HepG2 (cell line): ENCODE results near the gene IL15RA. TPM values are rescaled to one million over a fixed set of nuclear protein-coding genes. Genes with fewer than 3 reads are reported as not detected.

Experiments
- ATAC-seq: fragments of 200-7000 bp; cut with Tn5 transposase; 3 replicates; pipeline ENCODE4 v1.9.1; 2020; ENCODE audit warnings: mild to moderate bottlenecking, moderate library complexity
- BruUV-seq: library from RNA; stranded (reverse); fragments of 400-500 nt; replicated peaks from 2 replicates; lab custom pipeline; 2021; lab: Mats Ljungman, UMichigan
- CTCF ChIA-PET: fragments of 300-600 bp; formaldehyde crosslinking; extraction: SDS; loops from one replicate; lab custom pipeline; 2021; ENCODE audit warnings: low total read pairs, inconsistent platforms, low intra/inter-chr PET ratio; lab: Yijun Ruan, JAX
- POLR2A ChIA-PET: fragments of 350-600 bp; sonication (Branson Sonifier 250); formaldehyde crosslinking; loops from one replicate; lab custom pipeline; 2020; ENCODE audit warnings: antibody characterized with exemption, inconsistent platforms; lab: Yijun Ruan, JAX
- DNase-seq: peaks from one replicate; pipeline ENCODE4 v3.0.0-alpha.2; 2015; ENCODE audit warnings: low spot score
- FAIRE-seq: peaks from 3 replicates; lab custom pipeline; 2011; peaks lifted over from hg19 to GRCh38; lab: Jason Lieb, UNC
- H2AFZ ChIP-seq: one replicate; pipeline ENCODE4 v1.6.1; 2011; ENCODE audit warnings: low read length, inconsistent platforms
- H3K27ac ChIP-seq: fragments of 300-600 bp; 3 replicates; pipeline ENCODE4 v1.8.0; 2011; ENCODE audit warnings: mixed run types, mild to moderate bottlenecking, mixed read lengths, low read length, inconsistent platforms; ENCODE audit not compliant: insufficient read depth; ENCODE audit errors: extremely low read length
- H3K27me3 ChIP-seq, 2 experiments: fragments of 200-600 bp in 1 of 2; 2 replicates in 1 of 2; 3 replicates in 1 of 2; pipeline versions ENCODE4 v1.6.0 to v1.8.0; 2011; ENCODE audit warnings: low read length in 2 of 2, mild to moderate bottlenecking in 2 of 2, moderate library complexity in 2 of 2, inconsistent platforms in 1 of 2; ENCODE audit not compliant: insufficient read depth in 2 of 2, control insufficient read depth in 1 of 2
- H3K36me3 ChIP-seq, 2 experiments: fragments of 200-600 bp in 1 of 2; replicated peaks in 1 of 2; 2 replicates in 1 of 2; 3 replicates in 1 of 2; pipeline versions ENCODE4 v1.5.1 to v1.8.0; 2011; ENCODE audit warnings: low read length in 2 of 2, inconsistent platforms in 1 of 2; ENCODE audit not compliant: insufficient read depth in 2 of 2, control insufficient read depth in 1 of 2
- H3K4me1 ChIP-seq: 2 replicates; pipeline ENCODE4 v1.5.1; 2012; ENCODE audit warnings: low read length, inconsistent platforms; ENCODE audit not compliant: insufficient read depth
- H3K4me2 ChIP-seq: 2 replicates; pipeline ENCODE4 v1.6.0; 2011; ENCODE audit warnings: low read depth, low read length, inconsistent platforms
- H3K4me3 ChIP-seq, 3 experiments: fragments of 200-600 bp in 1 of 3; sonication (generic), shearing (Covaris generic) in 1 of 3; replicated peaks in 1 of 3; 2 replicates each; pipeline ENCODE4 v1.5.1; 2011 to 2016; ENCODE audit warnings: low read length in 3 of 3, inconsistent platforms in 2 of 3, low read depth in 2 of 3, mild to moderate bottlenecking in 2 of 3, control low read depth in 1 of 3, mixed read lengths in 1 of 3; ENCODE audit not compliant: insufficient read depth in 1 of 3
- H3K79me2 ChIP-seq: one replicate; pipeline ENCODE4 v1.6.1; 2011; ENCODE audit warnings: low read length, inconsistent platforms; ENCODE audit not compliant: insufficient read depth
- H3K9ac ChIP-seq: 2 replicates; pipeline ENCODE4 v1.6.0; 2011; ENCODE audit warnings: mild to moderate bottlenecking, low read depth, low read length, inconsistent platforms; ENCODE audit not compliant: insufficient read depth
- H3K9me3 ChIP-seq: 2 replicates; pipeline ENCODE4 v1.5.1; 2012; ENCODE audit warnings: mild to moderate bottlenecking, low read length
- H4K20me1 ChIP-seq: 2 replicates; pipeline ENCODE4 v1.6.0; 2011; ENCODE audit warnings: inconsistent platforms, mild to moderate bottlenecking, low read length, moderate library complexity; ENCODE audit not compliant: insufficient read depth
- BCL3 ChIP-seq: sonication (generic); formaldehyde crosslinking; IDR thresholded peaks from 2 replicates; pipeline ENCODE4 v1.5.1; 2020; ENCODE audit warnings: mild to moderate bottlenecking, missing genetic modification reagents, moderate library complexity
- HNF1B ChIP-seq: sonication (generic); formaldehyde crosslinking; IDR thresholded peaks from 2 replicates; pipeline ENCODE4 v1.5.1; 2020; ENCODE audit warnings: mild to moderate bottlenecking, moderate library complexity, missing genetic modification reagents
- HNF4G ChIP-seq, 2 experiments: sonication (generic) in 1 of 2; formaldehyde crosslinking in 1 of 2; IDR thresholded peaks; 2 replicates each; pipeline versions ENCODE4 v1.4.0 to v1.6.1; 2011 to 2020; ENCODE audit warnings: borderline replicate concordance in 2 of 2, low read depth in 2 of 2, mild to moderate bottlenecking in 2 of 2, low read length in 1 of 2, missing genetic modification reagents in 1 of 2, moderate library complexity in 1 of 2
- HOMEZ ChIP-seq: IDR thresholded peaks from 2 replicates; pipeline ENCODE4 v1.6.1; 2016; ENCODE audit warnings: low read depth
- MEF2D ChIP-seq: sonication (generic); formaldehyde crosslinking; IDR thresholded peaks from 2 replicates; pipeline ENCODE4 v1.5.1; 2020; ENCODE audit warnings: mild to moderate bottlenecking, missing genetic modification reagents
- PRPF4 ChIP-seq: fragments of 200-400 bp; formaldehyde crosslinking; IDR thresholded peaks from 2 replicates; pipeline ENCODE4 v1.6.1; 2016; ENCODE audit warnings: low read length, low read depth; ENCODE audit not compliant: poor library complexity, severe bottlenecking
- TBL1XR1 ChIP-seq: fragments of 150-350 bp; IDR thresholded peaks from 2 replicates; pipeline ENCODE4 v1.6.1; 2014; ENCODE audit warnings: borderline replicate concordance, low read length; ENCODE audit not compliant: partially characterized antibody
- ZNF280D ChIP-seq: sonication (generic); formaldehyde crosslinking; IDR thresholded peaks from 2 replicates; pipeline ENCODE4 v1.5.1; 2020; ENCODE audit warnings: mild to moderate bottlenecking, missing genetic modification reagents
- ZNF292 ChIP-seq: sonication (generic); formaldehyde crosslinking; IDR thresholded peaks from 2 replicates; pipeline ENCODE4 v1.8.1; 2022; ENCODE audit warnings: mild to moderate bottlenecking, low read depth, missing genetic modification reagents, borderline replicate concordance
- ZNF574 ChIP-seq: sonication (generic); formaldehyde crosslinking; IDR thresholded peaks from 2 replicates; pipeline ENCODE4 v1.4.0; 2020; ENCODE audit warnings: missing genetic modification reagents
- ZNF589 ChIP-seq: sonication (generic); formaldehyde crosslinking; conservative IDR thresholded peaks from 2 replicates; pipeline ENCODE4 v1.8.0; 2022; ENCODE audit warnings: mild to moderate bottlenecking, moderate library complexity, missing genetic modification reagents
- WGBS: methylation state at CpG from one replicate; pipeline ENCODE4 v1.1.6; 2017; ENCODE audit warnings: low lambda C conversion rate; 5-methylcytosine and 5-hydroxymethylcytosine counted together
- in situ Hi-C: cut with HindIII; loops from 2 replicates; pipeline ENCODE4 v1.10.0; 2017; ENCODE audit warnings: low pct_unique_long_range_greater_than_20kb; ENCODE audit not compliant: extremely low pct_ligation_motif_present
- intact Hi-C: fragments of 100-400 bp; cut with micrococcal nuclease; formaldehyde crosslinking; loops from one replicate; pipeline ENCODE4 v1.10.0; 2022; ENCODE audit not compliant: unreplicated experiment
- polyA plus RNA-seq, 8 experiments: library from polyadenylated mRNA; depleted of rRNA in 3 of 8; stranded (reverse) in 7 of 8; unstranded in 1 of 8; fragments of >200 nt; fragmentation: Illumina TruSeq in 4 of 8; extraction: Trizol in 4 of 8; gene quantifications; 2 replicates each; pipeline versions ENCODE4 v1.2.1 to v1.2.3, GENCODE V29; 2011 to 2016; ENCODE audit warnings: low read depth in 4 of 8, missing spikeins in 1 of 8, mixed read lengths in 1 of 8; ENCODE audit not compliant: insufficient read depth in 1 of 8
- total RNA-seq, 5 experiments: library from RNA; depleted of rRNA; stranded (reverse); fragments of >200 nt; fragmentation: Illumina TruSeq; extraction: Trizol; gene quantifications; 2 replicates each; pipeline ENCODE4 v1.2.3, GENCODE V29; 2016; ENCODE audit warnings: low read depth in 1 of 5

Gene IL15RA
- total and polyA plus RNA-seq, 2 of the 13 experiments (the other 11 are each of a cell fraction or from before 2014, with no cell fraction given): 0.53 to 0.77 TPM

GRCh38 chr10:5904227-5904626 lies 73.1 kb downstream of the IL15RA start (continued):
- TF ChIP-seq ZNF574 (CRISPR knock-in tag) (no peak), BCL3 (CRISPR knock-in tag) (no peak), TBL1XR1 (no peak)

GRCh38 chr10:5903563-5903962 lies 73.8 kb downstream of the IL15RA start:
- intact Hi-C loops (no loop called here), in situ Hi-C loops (no loop called here)
- ChIA-PET POLR2A (no interaction called here), CTCF (no interaction called here)
- Histone ChIP-seq H4K20me1 (no peaks in the 10 kb centered on the region), H3K4me2 (no peak overlapping the region), H2AFZ (no peak overlapping the region), H3K27ac (no peak overlapping the region), H3K27me3 (no peaks in the 10 kb centered on the region), H3K79me2 (peaks cover 9% of the 10 kb centered on the region), H3K9ac (no peak overlapping the region), H3K4me1 (no peaks in the 10 kb centered on the region), H3K36me3 (peaks cover 7 to 12% of the 10 kb centered on the region in 2 experiments; a peak in 4 of 5 replicates), H3K4me3 (no peak overlapping the region), H3K9me3 (no peaks in the 10 kb centered on the region)
- WGBS: 97% methylated on average over 6 of the region's 6 CpGs
- ATAC-seq (no peak), DNase-seq (no peak), FAIRE-seq (no peak)
- no TSS peak for BruUV-seq
- no peak for TF ChIP-seq HOMEZ (CRISPR knock-in tag)
- TF ChIP-seq MEF2D (CRISPR knock-in tag): no peak
- TF ChIP-seq ZNF292 (CRISPR knock-in tag): no peak
- no peak for TF ChIP-seq PRPF4
- TF ChIP-seq ZNF280D (CRISPR knock-in tag): no peak
- TF ChIP-seq HNF1B: no peak
- no peak for TF ChIP-seq ZNF589 (CRISPR knock-in tag)
- TF ChIP-seq HNF4G (IDR thresholded peaks at IDR 0.05; ENCODE audit: borderline replicate concordance, low read depth, low read length): no peak
- no peak for TF ChIP-seq HNF4G (CRISPR knock-in tag; IDR thresholded peaks at IDR 0.05; ENCODE audit: borderline replicate concordance, low read depth)
